Stomach (tissue), 4 donors: ENCODE results near the gene BBLN.
A peak's percentile ranks its signal among the peaks of the same experiment; 100 is the strongest.

ENCODE experiments used
- CTCF ChIP-seq, 7 experiments: fragments of 450-650 bp in 4 of 7; fragments of 200-600 bp in 3 of 7; sonication (generic) in 3 of 7; IDR thresholded peaks; one replicate each; pipeline ENCODE4 v1.5.1; 2016 to 2019; ENCODE audit warnings: antibody characterized with exemption in 7 of 7, control low read depth in 2 of 7, mild to moderate bottlenecking in 1 of 7
- POLR2A ChIP-seq, 4 donors: fragments of 450-650 bp; IDR thresholded peaks; one replicate each; pipeline ENCODE4 v1.6.1; 2016; ENCODE audit warnings: antibody characterized with exemption in 4 of 4, control low read depth in 2 of 4, mild to moderate bottlenecking in 1 of 4, moderate library complexity in 1 of 4
- POLR2AphosphoS5 ChIP-seq, 3 donors: sonication (generic); formaldehyde crosslinking; IDR thresholded peaks; one replicate each; pipeline ENCODE4 v1.6.1; 2016; ENCODE audit warnings: antibody characterized with exemption in 3 of 3

GRCh38 chr9:128203024-128203706, 43.1 kb downstream of the BBLN start, which contains the start of gene DNM1:
- TF ChIP-seq CTCF (IDR thresholded peaks at IDR 0.05) (peak in 4 of 7 experiments; percentile 28 to 98 (median 86)), POLR2AphosphoS5 (IDR thresholded peaks at IDR 0.05) (peak in 1 of 3 donors; percentile 34), POLR2A (IDR thresholded peaks at IDR 0.05) (no peak)
